ACHN (cell line): ENCODE data around the gene PIGV.
A peak's percentile ranks its signal among the peaks of the same experiment; 100 is the strongest.
"Not testable (repeated sequence)": the region's sequence is repeated elsewhere in the genome, so short reads cannot be mapped to it uniquely, and the experiment has no call there.

Source experiments
- DNase-seq: peaks from one replicate; pipeline ENCODE4 v3.0.0-alpha.2; 2015
- in situ Hi-C: cut with HindIII; loops from 2 replicates; pipeline ENCODE4 v1.10.0; 2017; ENCODE audit warnings: low sequenced_read_pairs, low pct_ligation_motif_present, low pct_unique_long_range_greater_than_20kb

PIGV gene

DNA sequence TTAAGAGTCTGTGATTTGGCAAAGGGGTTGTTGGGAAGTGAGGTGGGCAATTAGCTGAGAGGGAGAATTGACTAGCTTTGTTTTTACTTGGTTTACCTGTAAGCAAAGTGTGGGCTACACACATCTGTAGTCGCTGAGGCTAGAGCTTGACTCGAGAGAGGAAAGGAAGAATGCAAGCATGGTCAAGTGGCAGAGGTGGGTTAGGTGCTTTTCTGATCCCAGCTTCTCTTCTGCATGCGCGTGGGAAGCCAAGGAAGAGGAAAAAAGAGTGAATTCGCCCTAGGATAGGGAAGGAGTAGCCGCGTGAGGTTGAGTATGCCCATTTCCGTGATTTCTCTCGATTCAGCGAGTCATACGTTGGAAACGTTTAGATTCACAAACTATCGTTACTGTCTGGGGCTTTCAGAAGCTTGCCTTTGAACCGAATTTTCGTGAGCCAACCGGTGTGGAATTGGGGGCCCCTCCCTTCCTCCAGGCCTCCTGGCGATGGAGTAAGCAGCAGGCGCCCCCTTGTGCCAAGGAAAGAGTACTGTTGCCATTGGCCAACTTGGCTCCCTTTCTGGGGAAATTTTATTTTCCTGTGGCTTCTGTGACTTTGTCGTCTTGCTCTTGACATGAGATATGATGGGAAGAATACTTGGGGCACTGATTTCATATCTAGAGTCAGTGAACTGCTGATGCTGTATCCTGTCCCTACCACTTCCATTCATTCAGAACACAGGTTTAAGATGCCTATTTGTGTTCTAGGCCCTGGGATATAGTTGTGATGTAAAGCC is 1.3 kb downstream of the PIGV start:
- in situ Hi-C loops: no loop called here
- peak; percentile 79 for DNase-seq

DNA sequence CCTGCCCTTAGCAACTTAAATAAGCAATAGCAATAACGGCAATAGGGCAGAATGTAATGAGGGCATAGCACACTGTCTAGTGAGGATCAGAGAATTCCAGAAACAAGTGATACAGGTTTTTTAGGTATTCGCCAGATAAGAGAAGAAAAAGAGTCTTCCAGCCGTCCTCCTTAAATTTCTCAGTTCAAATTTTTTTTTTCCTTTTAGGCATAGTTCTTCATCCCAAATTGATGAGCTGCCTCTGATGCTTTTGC is 1.8 kb downstream of the PIGV start:
- in situ Hi-C loops: no loop called here

DNA sequence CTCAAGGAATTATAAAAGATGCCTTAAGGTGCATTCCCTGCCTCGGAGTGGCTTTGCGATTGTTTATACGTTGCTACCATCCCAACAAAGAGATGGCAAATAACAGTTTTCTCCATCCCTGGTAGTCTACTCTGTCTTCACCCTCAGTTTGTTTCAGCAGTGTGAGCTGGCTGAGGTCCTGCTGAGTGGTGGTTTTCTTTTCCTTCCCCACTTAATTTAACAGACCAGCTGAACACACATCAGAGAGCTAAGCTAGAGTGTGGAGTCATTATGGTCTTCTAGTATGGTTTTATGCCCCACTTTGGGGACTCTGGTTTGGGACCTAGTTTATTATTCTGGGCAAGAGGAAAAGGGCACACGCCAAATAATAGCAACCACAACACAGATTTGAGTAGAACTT is 2.2 kb downstream of the PIGV start:
- no peak for DNase-seq
- in situ Hi-C loops: no loop called here

More for the DNA sequence above, 1.8 kb downstream of the PIGV start:
- DNase-seq: no peak

DNA sequence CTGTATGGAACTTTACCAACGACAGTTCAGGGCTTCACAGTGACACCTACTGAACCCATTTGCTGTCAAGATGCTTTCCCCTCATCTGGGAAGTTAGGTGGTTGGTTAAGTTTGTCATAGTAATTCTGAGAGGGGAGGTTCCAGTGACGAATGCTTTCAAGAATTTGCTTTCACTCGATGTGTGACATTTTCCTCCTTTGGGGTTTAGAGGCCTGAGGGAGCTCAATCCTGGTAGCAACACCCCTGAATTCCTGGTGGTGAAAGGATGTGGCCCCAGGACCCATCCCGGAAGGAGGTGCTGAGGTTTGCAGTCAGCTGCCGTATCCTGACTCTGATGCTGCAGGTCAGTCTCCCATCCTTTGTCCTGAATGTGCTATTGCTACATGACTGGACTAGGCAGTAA is 2.8 kb downstream of the PIGV start:
- no peak for DNase-seq
- in situ Hi-C loops: no loop called here

DNA sequence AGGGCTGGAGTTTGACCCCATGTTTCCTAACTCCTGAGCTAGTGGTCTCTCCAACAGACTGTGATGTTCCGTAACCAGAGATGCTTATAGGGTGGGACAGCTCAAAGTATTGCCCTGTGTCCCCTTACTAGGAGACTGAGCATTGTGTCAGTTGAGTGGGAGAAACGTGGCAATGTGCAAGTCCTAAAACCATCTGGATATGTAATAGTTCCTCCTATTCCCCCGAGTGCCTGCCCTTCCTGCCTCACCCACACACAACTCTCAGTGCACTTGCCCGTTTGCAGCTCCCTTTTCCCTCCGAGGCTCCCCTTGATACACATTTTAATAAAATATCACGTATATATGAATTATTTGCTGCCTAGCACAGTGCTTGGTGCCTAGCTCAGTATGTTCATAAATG is 3.4 kb downstream of the PIGV start:
- DNase-seq: no peak
- in situ Hi-C loops: no loop called here

DNA sequence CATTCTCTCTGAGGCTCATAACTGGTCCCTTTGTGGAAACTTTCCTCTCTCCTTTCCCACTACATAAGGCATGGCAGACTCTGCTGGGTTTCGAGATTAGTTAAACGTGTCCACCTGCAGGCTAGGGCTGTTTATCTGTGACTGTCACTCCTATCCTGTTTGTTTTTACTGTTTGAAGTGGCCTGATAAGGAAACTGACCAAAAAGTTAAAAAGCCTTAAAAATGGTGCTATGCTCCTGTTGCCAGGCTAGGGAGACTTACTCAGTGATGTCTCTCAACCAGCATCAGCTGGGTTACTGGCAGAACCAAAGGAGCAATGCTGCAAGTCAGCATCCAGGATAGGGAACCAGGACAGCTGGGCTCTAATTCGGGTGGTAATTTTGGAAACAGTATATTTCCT is 3.9 kb downstream of the PIGV start:
- DNase-seq: no peak
- in situ Hi-C loops: no loop called here

DNA sequence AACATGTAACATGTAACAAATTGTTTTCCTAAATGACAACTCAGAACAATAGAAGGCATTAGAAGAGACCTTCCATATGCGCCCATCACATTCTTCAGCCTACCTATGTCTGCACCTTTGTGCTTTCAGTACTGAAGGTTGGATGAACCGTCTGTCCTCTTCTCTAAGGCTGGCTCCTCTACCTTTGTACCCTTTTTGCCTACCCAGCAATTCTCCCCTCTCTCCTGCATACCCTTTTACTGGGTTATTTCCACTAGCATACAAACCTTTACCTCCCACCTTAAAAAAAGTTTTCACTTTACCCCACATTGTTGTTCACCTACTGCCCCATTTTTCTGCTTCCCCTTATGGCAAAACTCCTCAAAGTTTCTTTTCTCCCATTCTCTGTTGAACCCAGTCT is 5.2 kb downstream of the PIGV start:
- no peak for DNase-seq
- in situ Hi-C loops: no loop called here

DNA sequence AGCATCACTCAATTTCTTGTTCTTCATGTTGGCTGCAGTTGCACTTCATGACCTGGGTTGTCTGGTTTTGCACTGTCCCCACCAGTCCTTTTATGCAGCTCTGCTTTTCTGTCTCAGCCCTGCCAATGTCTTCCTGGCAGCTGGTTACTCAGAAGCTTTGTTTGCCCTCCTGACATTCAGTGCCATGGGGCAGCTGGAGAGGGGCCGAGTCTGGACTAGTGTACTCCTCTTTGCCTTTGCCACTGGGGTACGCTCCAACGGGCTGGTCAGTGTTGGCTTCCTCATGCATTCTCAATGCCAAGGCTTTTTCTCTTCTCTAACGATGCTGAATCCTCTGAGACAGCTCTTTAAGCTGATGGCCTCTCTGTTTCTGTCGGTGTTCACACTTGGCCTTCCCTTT is 6.6 kb downstream of the PIGV start:
- in situ Hi-C loops: no loop called here
- no peak for DNase-seq

DNA sequence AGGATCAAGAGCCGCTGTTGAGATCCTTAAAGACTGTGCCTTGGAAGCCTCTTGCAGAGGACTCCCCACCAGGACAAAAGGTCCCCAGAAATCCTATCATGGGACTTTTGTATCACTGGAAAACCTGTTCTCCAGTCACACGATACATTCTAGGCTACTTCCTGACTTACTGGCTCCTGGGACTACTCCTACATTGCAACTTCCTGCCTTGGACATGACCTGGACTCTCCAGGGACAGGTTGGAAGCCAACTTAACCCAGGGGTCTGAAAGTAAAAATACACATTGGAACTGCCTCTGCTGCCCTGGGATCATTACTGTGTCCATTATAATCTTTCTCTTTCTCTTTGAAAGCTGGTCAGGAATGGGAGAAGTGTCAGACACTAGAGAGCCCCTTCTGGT is 9.9 kb downstream of the PIGV start:
- no peak for DNase-seq
- in situ Hi-C loops: no loop called here

DNA sequence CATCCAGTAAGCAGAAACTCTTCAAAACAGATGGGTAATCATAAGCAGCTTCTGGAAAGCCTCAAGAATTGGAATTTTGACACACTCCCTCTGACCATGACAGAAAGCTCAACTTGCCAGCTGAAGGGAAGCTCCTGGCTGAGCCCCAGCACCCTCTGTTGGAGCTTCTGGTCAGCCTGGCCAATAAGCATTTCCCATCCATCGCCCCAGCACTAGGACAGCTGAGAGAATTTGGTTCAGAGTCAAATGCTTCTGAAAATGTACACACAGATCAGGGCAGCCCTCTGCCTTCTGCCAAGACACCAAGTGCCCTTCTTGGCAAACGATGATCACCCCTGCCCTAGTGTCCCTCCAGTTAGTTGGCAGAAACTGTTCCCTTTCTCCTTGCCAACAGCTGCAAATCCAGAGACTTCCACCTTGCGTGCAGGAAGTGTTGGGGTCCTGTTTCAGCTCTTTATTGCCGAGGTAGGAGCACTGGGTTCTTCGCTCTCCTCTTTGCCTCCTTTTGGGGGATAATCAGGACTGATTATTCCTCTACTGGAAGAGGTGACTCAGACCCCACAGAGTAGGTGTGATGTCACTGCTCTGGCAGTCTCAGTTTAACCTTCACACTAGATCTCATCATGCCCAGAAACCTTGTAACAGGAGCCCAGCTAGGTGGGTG is 11.9 kb downstream of the PIGV start:
- in situ Hi-C loops: no loop called here
- DNase-seq: peak; percentile 49

DNA sequence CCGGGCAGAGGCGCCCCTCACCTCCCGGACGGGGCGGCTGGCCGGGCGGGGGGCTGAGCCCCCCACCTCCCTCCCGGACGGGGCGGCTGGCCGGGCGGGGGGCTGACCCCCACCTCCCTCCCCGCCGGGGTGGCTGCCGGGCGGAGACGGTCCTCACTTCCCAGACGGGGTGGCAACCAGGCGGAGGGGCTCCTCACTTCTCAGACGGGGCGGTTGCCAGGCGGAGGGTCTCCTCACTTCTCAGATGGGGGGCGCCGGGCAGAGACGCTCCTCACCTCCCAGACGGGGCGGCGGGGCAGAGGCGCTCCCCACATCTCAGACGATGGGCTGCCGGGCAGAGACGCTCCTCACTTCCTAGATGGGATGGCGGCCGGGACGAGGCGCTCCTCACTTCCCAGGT is 16.2 kb downstream of the PIGV start:
- DNase-seq, in situ Hi-C loops: not testable (repeated sequence)

DNA sequence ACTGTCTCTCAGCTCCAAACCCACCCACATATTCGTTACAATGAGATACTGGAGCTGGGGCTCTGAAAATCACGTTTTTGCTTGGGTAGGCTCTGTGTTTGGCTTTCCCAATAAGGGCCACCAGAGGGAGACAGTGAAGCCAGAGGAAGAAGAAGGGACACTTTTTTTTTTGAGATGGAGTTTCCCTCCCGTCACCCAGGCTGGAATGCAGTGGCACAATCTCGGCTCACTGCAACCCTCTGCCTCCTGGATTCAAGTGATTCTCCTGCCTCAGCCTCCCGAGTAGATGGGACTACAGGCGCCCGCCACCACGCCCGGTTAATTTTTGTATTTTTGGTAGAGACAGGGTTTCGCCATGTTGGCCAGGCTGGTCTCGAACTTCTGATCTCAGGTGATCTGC is 22.4 kb downstream of the PIGV start:
- DNase-seq: peak; percentile 71
- in situ Hi-C loops: not testable (repeated sequence)

DNA sequence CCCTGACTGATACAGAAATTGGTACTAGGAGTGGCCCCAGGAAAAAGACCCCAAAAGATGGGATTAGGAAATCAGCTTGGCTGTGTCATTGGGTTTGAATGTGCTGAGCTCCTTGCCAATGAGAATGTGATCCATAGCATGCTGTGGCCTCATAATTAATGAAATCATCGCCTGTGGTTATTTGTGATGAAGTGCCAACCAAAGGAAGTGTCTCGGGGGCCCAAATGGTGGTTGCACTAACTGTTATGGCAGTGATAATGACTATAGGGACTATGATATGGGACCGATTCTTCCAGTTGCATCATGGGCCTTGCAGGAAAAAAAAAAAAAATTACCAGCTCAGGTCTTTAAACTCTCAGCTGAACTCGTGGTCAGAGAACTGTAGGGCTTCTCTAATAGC is 23.3 kb downstream of the PIGV start:
- in situ Hi-C loops: no loop called here
- no peak for DNase-seq

DNA sequence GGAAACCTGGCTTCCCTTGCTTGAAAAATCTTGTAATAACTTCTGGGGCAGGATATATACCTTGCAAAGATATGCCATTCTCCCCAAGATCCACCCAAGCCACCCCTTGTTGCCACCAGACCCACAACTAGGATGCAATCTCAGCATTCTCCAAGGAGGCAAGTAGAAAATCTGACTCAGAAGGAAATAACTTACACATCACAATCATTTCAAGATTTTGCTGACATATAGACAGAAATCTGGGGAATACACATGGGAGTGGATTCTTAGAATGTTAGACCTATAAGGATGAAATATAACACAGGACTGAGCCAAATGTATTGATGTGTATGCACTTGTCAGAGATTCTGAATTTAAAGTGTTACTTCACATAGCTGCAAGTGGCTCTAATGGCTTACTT is 24.0 kb downstream of the PIGV start:
- in situ Hi-C loops: no loop called here
- DNase-seq: no peak

DNA sequence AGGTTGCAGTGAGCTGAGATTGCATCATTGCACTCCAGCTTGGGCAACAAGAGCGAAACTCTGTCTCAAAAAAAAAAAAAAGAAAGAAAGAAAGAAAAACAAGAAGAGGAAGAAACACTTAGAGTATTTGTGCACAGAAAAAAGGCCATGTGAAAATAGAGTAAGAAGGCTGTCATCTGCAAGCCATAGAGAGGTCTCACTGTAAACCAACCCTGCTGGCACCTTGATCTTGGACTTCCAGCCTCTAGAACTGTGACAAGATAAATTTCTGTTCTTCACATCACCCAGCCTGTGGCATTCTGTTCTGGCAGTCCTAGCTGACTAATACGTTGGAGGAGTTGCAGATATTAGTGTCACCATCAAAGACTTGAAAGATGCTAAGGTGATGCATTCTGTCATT is 26.6 kb downstream of the PIGV start:
- no peak for DNase-seq
- in situ Hi-C loops: no loop called here

DNA sequence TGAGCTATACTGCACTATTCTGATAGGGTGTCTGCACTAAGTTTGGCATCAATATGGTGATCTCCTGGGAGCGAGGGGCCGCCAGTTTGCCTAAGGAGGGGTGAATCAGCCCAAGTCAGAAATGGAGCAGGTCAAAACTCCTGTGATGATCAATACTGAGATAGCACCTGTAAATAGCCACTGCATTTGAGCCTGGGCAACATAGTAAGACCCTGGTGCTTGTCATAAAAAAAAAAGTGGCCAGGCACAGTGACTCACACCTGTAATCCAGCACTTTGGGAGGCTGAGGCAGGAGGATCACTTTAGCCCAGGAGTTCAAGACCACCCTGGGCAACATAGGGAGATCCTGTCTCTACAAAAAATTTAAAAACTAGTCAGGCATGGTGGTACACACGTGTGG is 27.1 kb downstream of the PIGV start:
- in situ Hi-C loops: no loop called here
- no peak for DNase-seq

DNA sequence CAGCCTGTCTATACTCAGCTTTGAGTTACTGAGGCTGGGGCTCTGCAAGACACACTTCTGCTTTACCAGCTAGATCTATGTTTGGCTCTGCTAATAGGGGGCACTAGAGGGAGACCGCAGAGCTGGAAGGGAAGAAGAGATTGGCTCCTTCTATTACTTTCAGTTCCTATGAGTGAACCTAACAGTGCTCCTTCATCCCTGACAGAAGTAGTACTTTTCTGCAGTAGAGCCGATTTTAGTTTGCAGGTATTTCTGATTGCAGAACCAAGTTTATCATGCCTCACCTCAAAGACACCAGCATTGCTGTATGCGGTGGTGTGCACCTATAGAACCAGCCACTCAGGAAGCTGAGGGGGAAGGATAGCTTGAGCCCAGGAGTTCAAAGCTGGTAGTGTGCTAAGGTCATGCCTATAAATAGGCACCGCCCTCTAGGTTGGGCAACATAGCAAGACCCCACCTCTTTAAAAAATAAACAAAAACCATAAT is 33.1 kb downstream of the PIGV start:
- no peak for DNase-seq
- in situ Hi-C loops: no loop called here

DNA sequence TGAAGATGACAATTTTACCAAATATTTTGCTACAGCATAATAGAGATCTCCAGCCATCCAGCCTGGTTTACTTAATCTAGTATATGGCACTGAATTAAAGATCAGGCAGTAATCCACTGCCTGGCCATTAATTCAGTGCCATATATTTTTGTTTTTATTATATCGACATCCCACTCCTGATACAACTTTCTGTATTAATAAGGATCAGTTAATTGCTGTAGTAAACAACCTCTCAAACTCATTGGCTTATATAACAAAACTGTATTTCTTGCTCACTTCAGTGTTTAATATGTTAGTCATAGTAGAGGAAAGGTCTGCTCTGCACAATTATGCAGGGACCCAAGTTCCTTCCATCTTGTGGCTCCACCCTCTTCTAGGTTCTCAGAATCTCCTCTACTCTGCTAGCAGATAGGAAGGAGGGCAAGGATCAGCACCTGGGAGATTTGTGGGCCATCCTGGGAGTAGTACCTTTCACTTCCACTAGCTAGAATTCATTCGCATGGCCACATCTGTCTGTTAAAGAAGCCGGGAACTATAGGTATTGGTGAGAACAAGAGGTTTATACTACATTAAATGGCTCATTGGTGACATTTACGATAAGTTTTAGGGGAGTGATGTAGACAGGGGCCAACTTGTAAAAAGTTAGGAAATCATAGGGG is 35.1 kb downstream of the PIGV start:
- in situ Hi-C loops: no loop called here
- DNase-seq: no peak

DNA sequence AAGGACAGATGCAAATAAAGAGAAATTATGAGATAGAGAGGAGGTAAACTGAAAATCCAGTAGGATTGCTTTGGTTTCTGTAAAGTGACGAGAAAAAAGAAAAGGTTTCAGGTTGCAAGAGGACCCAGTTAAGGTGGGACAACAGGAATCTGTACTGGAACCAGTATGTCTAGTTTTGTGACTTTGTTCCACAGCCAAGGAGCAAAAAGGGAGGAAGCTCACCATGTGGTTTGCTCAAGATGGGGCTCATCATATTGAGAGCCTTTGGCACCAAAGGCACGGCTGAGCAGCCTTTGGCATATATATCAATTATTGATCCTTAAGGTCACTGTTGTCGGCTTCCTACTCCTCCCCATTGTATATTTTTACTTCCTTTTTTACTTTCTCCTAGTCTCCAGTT is 37.0 kb downstream of the PIGV start:
- no peak for DNase-seq
- in situ Hi-C loops: no loop called here
